ENCODE measurements around the gene THAP7.

DNA sequence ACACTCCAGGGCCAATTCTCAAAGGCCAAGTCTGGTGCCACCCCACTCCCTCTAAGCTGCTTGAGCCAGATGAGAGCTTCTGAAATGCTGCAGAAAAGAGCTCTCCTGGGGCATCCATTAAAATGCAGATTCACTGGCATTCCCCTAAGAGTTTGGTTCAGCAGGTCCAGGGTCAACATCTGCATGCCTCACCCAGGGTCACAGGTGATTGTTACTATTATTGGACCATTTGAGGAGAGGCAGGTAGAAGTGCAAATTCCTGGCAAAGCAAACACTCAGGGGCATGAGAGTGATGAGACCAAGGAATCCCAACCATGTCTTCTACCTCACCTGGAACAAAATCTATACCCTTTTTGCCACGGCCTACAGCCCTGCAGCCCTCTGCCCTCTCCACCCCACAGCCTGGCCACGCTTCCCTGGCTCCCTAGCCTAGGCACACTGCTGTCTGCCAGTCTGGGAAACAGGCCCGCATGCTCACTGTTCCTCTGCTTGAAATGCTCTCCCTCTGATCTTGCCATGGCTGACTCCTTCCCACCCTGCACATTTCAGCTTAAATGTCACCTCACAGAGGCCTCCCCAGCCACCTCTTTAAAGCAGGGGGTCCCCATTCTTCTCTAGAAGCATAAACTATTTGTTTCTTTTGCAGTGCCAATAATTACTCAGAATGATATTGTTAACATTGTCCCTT, 8.7 kb upstream of the THAP7 start:
- TF ChIP-seq, protein P1, sequence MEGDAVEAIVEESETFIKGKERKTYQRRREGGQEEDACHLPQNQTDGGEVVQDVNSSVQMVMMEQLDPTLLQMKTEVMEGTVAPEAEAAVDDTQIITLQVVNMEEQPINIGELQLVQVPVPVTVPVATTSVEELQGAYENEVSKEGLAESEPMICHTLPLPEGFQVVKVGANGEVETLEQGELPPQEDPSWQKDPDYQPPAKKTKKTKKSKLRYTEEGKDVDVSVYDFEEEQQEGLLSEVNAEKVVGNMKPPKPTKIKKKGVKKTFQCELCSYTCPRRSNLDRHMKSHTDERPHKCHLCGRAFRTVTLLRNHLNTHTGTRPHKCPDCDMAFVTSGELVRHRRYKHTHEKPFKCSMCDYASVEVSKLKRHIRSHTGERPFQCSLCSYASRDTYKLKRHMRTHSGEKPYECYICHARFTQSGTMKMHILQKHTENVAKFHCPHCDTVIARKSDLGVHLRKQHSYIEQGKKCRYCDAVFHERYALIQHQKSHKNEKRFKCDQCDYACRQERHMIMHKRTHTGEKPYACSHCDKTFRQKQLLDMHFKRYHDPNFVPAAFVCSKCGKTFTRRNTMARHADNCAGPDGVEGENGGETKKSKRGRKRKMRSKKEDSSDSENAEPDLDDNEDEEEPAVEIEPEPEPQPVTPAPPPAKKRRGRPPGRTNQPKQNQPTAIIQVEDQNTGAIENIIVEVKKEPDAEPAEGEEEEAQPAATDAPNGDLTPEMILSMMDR (IDR thresholded peaks at IDR 0.05): no peak
- TF ChIP-seq EP300 (IDR thresholded peaks at IDR 0.05) (no peak), POLR2A (IDR thresholded peaks at IDR 0.05; ENCODE audit: low read depth) (no peak), POLR2AphosphoS5 (IDR thresholded peaks at IDR 0.05) (no peak)

Measured in esophagus muscularis mucosa (tissue), 4 donors.